Natural killer cell treated with Interleukin-12 subunit alpha and Interleukin-12 subunit beta and Interleukin-15 and Interleukin-18, amount 100 ng/mL, for 72 hours (primary cell): ENCODE results near the gene F3. TPM values are rescaled to one million over a fixed set of nuclear protein-coding genes. Genes with fewer than 3 reads are reported as not detected.
A peak's percentile ranks its signal among the peaks of the same experiment; 100 is the strongest.

Experiments used
- ATAC-seq, 2 donors: fragments of 150-1000 bp; cut with Tn5 transposase in 1 of 2; sonication (Bioruptor Pico), chemical (Tn5 transposase) in 1 of 2; 2 replicates each; pipeline ENCODE4 v1.10.0; 2021
- DNase-seq: peaks from one replicate; pipeline ENCODE4 v3.0.0; 2022; ENCODE audit warnings: low spot score
- H3K27ac Mint-ChIP-seq, 2 donors: 1 replicate in 1 of 2; 2 replicates in 1 of 2; pipeline ENCODE4 v1.8.0; 2022; ENCODE audit warnings: mixed read lengths in 2 of 2, mild to moderate bottlenecking in 1 of 2, moderate library complexity in 1 of 2
- H3K27me3 Mint-ChIP-seq, 2 donors: 1 replicate in 1 of 2; 2 replicates in 1 of 2; pipeline ENCODE4 v1.8.0; 2022; ENCODE audit warnings: mixed read lengths in 2 of 2
- H3K36me3 Mint-ChIP-seq: one replicate; pipeline ENCODE4 v1.8.0; 2022; ENCODE audit warnings: mixed read lengths
- H3K4me1 Mint-ChIP-seq, 2 donors: 1 replicate in 1 of 2; 2 replicates in 1 of 2; pipeline ENCODE4 v1.8.0; 2022; ENCODE audit warnings: low read depth in 2 of 2, mixed read lengths in 2 of 2, mild to moderate bottlenecking in 1 of 2
- H3K4me3 Mint-ChIP-seq: one replicate; pipeline ENCODE4 v1.8.0; 2022; ENCODE audit warnings: mixed read lengths
- H3K9me3 Mint-ChIP-seq: 2 replicates; pipeline ENCODE4 v1.8.0; 2022; ENCODE audit warnings: mixed read lengths
- total RNA-seq, 2 donors: library from RNA; stranded (reverse); gene quantifications; one replicate each; pipeline ENCODE4 v1.2.3, GENCODE V29; 2022

Gene F3
- total RNA-seq, 2 donors from 2014 or later, result not detected

GRCh38 chr1:94543893-94544635 lies 2.5 kb upstream of the F3 start:
- ATAC-seq, result no peak
- Mint-ChIP-seq H3K4me1 (peaks cover 8 to 10% of the 10 kb centered on the region in 2 donors), H3K27me3 (peaks cover 55 to 76% of the 10 kb centered on the region in 2 donors), H3K4me3 (no peak overlapping the region), H3K36me3 (no peaks in the 10 kb centered on the region), H3K27ac (no peak overlapping the region), H3K9me3 (no peaks in the 10 kb centered on the region)
- no peak for DNase-seq

GRCh38 chr1:94543001-94543400 lies 1.4 kb upstream of the F3 start:
- no peak overlapping the region for H3K27ac Mint-ChIP-seq
- ATAC-seq, result no peak
- H3K27me3 Mint-ChIP-seq, result peaks cover 52 to 76% of the 10 kb centered on the region in 2 donors
- peak overlapping the region; percentile 50 for H3K4me3 Mint-ChIP-seq
- no peaks in the 10 kb centered on the region for H3K36me3 Mint-ChIP-seq
- H3K9me3 Mint-ChIP-seq, result no peaks in the 10 kb centered on the region
- peaks cover 8 to 10% of the 10 kb centered on the region in 2 donors for H3K4me1 Mint-ChIP-seq
- DNase-seq, result no peak

- H3K4me1 Mint-ChIP-seq, result peaks cover 8 to 10% of the 10 kb centered on the region in 2 donors
- H3K36me3 Mint-ChIP-seq, result no peaks in the 10 kb centered on the region
- H3K27me3 Mint-ChIP-seq, result peaks cover 52 to 73% of the 10 kb centered on the region in 2 donors
- peak overlapping the region; percentile 50 for H3K4me3 Mint-ChIP-seq
- no peak for DNase-seq
- H3K9me3 Mint-ChIP-seq, result no peaks in the 10 kb centered on the region
- H3K27ac Mint-ChIP-seq, result peak overlapping the region in 1 of 2 donors; percentile 83
- ATAC-seq, result peak in 1 of 2 donors; percentile 13
Measured at GRCh38 chr1:94542088-94542870, 720 bp upstream of the F3 start.

GRCh38 chr1:94540440-94541245 lies 916 bp downstream of the F3 start:
- peaks cover 8 to 10% of the 10 kb centered on the region in 2 donors for H3K4me1 Mint-ChIP-seq
- H3K4me3 Mint-ChIP-seq, result peak overlapping the region; percentile 50
- peaks cover 55 to 73% of the 10 kb centered on the region in 2 donors for H3K27me3 Mint-ChIP-seq
- ATAC-seq, result no peak
- DNase-seq, result no peak
- H3K36me3 Mint-ChIP-seq, result no peaks in the 10 kb centered on the region
- H3K9me3 Mint-ChIP-seq, result no peaks in the 10 kb centered on the region
- H3K27ac Mint-ChIP-seq, result no peak overlapping the region

GRCh38 chr1:94539496-94539895 lies 2.1 kb downstream of the F3 start:
- H3K27ac Mint-ChIP-seq, result no peak overlapping the region
- H3K27me3 Mint-ChIP-seq, result peaks cover 50 to 70% of the 10 kb centered on the region in 2 donors

GRCh38 chr1:94538243-94538827 lies 3.2 kb downstream of the F3 start:
- no peaks in the 10 kb centered on the region for H3K9me3 Mint-ChIP-seq
- peaks cover 8 to 10% of the 10 kb centered on the region in 2 donors for H3K4me1 Mint-ChIP-seq
- ATAC-seq (no peak), DNase-seq (no peak)
- H3K27me3 Mint-ChIP-seq, result peaks cover 48 to 71% of the 10 kb centered on the region in 2 donors
- no peak overlapping the region for H3K27ac Mint-ChIP-seq
- no peaks in the 10 kb centered on the region for H3K36me3 Mint-ChIP-seq
- H3K4me3 Mint-ChIP-seq, result no peak overlapping the region

More at GRCh38 chr1:94539496-94539895, 2.1 kb downstream of the F3 start:
- no peaks in the 10 kb centered on the region for H3K9me3 Mint-ChIP-seq
- H3K4me1 Mint-ChIP-seq, result peaks cover 8 to 10% of the 10 kb centered on the region in 2 donors
- no peak for DNase-seq
- H3K36me3 Mint-ChIP-seq, result no peaks in the 10 kb centered on the region
- no peak for ATAC-seq
- no peak overlapping the region for H3K4me3 Mint-ChIP-seq

- Mint-ChIP-seq H3K4me3 (no peak overlapping the region), H3K27me3 (peaks cover 43 to 68% of the 10 kb centered on the region in 2 donors), H3K36me3 (no peaks in the 10 kb centered on the region), H3K4me1 (peaks cover 4% of the 10 kb centered on the region in 2 donors), H3K9me3 (no peaks in the 10 kb centered on the region), H3K27ac (no peak overlapping the region)
- ATAC-seq, result no peak
- no peak for DNase-seq
Measured at GRCh38 chr1:94537254-94537653, 4.3 kb downstream of the F3 start.

- H3K4me1 Mint-ChIP-seq, result peaks cover 2 to 3% of the 10 kb centered on the region in 2 donors
Measured at GRCh38 chr1:94535879-94536278, 5.7 kb downstream of the F3 start.

GRCh38 chr1:94535095-94535494 lies 6.5 kb downstream of the F3 start:
- H3K27me3 Mint-ChIP-seq, result peaks cover 37 to 57% of the 10 kb centered on the region in 2 donors
- H3K4me1 Mint-ChIP-seq, result no peaks in the 10 kb centered on the region
- DNase-seq (no peak), ATAC-seq (no peak)
- no peaks in the 10 kb centered on the region for H3K36me3 Mint-ChIP-seq
- H3K4me3 Mint-ChIP-seq, result no peak overlapping the region
- H3K27ac Mint-ChIP-seq, result no peak overlapping the region
- no peaks in the 10 kb centered on the region for H3K9me3 Mint-ChIP-seq

More at GRCh38 chr1:94535879-94536278, 5.7 kb downstream of the F3 start:
- ATAC-seq, result no peak
- no peaks in the 10 kb centered on the region for H3K36me3 Mint-ChIP-seq
- peaks cover 40 to 65% of the 10 kb centered on the region in 2 donors for H3K27me3 Mint-ChIP-seq
- H3K4me3 Mint-ChIP-seq, result no peak overlapping the region
- no peak for DNase-seq
- no peak overlapping the region for H3K27ac Mint-ChIP-seq
- H3K9me3 Mint-ChIP-seq, result no peaks in the 10 kb centered on the region

- Mint-ChIP-seq H3K4me1 (no peaks in the 10 kb centered on the region), H3K4me3 (no peak overlapping the region), H3K36me3 (no peaks in the 10 kb centered on the region), H3K27me3 (peaks cover 28 to 38% of the 10 kb centered on the region in 2 donors), H3K9me3 (no peaks in the 10 kb centered on the region), H3K27ac (no peak overlapping the region)
- no peak for DNase-seq
- no peak for ATAC-seq
Measured at GRCh38 chr1:94532077-94532476, 9.5 kb downstream of the F3 start.

GRCh38 chr1:94531664-94532063 lies 9.9 kb downstream of the F3 start:
- DNase-seq (no peak), ATAC-seq (no peak)
- H3K4me1 Mint-ChIP-seq, result no peaks in the 10 kb centered on the region
- H3K36me3 Mint-ChIP-seq, result no peaks in the 10 kb centered on the region
- H3K27me3 Mint-ChIP-seq, result peaks cover 27 to 34% of the 10 kb centered on the region in 2 donors
- H3K27ac Mint-ChIP-seq, result no peak overlapping the region
- H3K9me3 Mint-ChIP-seq, result no peaks in the 10 kb centered on the region
- no peak overlapping the region for H3K4me3 Mint-ChIP-seq

- Mint-ChIP-seq H3K4me1 (no peaks in the 10 kb centered on the region), H3K27me3 (peaks cover 22 to 27% of the 10 kb centered on the region in 2 donors), H3K9me3 (no peaks in the 10 kb centered on the region), H3K36me3 (no peaks in the 10 kb centered on the region), H3K4me3 (no peak overlapping the region), H3K27ac (no peak overlapping the region)
- ATAC-seq (no peak), DNase-seq (no peak)
Measured at GRCh38 chr1:94530373-94530878, 11.1 kb downstream of the F3 start.

GRCh38 chr1:94529416-94529815 lies 12.1 kb downstream of the F3 start:
- H3K36me3 Mint-ChIP-seq, result no peaks in the 10 kb centered on the region
- no peak for ATAC-seq

More at GRCh38 chr1:94529416-94529815, 12.1 kb downstream of the F3 start:
- Mint-ChIP-seq H3K9me3 (no peaks in the 10 kb centered on the region), H3K27me3 (peaks cover 26 to 30% of the 10 kb centered on the region in 2 donors), H3K4me3 (no peak overlapping the region), H3K4me1 (no peaks in the 10 kb centered on the region), H3K27ac (no peak overlapping the region)
- no peak for DNase-seq
